OCI-LY7 (cell line): ENCODE data around the gene SAMD13.

Experiments used
- CTCF ChIP-seq: fragments of 200-600 bp; sonication (generic); conservative IDR thresholded peaks from 2 replicates; pipeline ENCODE4 v1.5.1; 2014; ENCODE audit warnings: mild to moderate bottlenecking, antibody characterized with exemption, low read length, moderate library complexity, mixed read lengths
- EZH2phosphoT487 ChIP-seq: fragments of 200-600 bp; sonication (generic); IDR thresholded peaks from 2 replicates; pipeline ENCODE4 v1.6.1; 2018; ENCODE audit warnings: low read depth, borderline replicate concordance, mild to moderate bottlenecking, mixed run types, antibody characterized with exemption, low read length, moderate library complexity, mixed read lengths

GRCh38 chr1:84398175-84399155 is 97.0 kb downstream of the SAMD13 start, which contains the start of gene DNASE2B:
- TF ChIP-seq CTCF (no peak), EZH2phosphoT487 (no peak)
